ENCODE measurements around the gene RECQL5.

GRCh38 chr17:75592348-75593020 is 74.5 kb downstream of the RECQL5 start:
- TF ChIP-seq POLR2A (IDR thresholded peaks at IDR 0.05; ENCODE audit: low read depth, low read length) (no peak), POLR2AphosphoS5 (IDR thresholded peaks at IDR 0.05; ENCODE audit: low read depth, low read length) (no peak)

All from GM12892 (cell line).